HepG2 (cell line): ENCODE data around the gene EBF3.

Experiments
- CTCF ChIP-seq: sonication (generic); formaldehyde crosslinking; IDR thresholded peaks from 2 replicates; pipeline ENCODE4 v1.5.0; 2020; ENCODE audit warnings: mild to moderate bottlenecking, missing genetic modification reagents, moderate library complexity
- FOSL2 ChIP-seq: sonication (generic); formaldehyde crosslinking; IDR thresholded peaks from 2 replicates; pipeline ENCODE4 v1.4.0; 2020; ENCODE audit warnings: missing genetic modification reagents
- MTA3 ChIP-seq: sonication (generic); formaldehyde crosslinking; IDR thresholded peaks from 2 replicates; pipeline ENCODE4 v1.4.0; 2020; ENCODE audit warnings: missing genetic modification reagents
- RELA ChIP-seq: sonication (generic); formaldehyde crosslinking; IDR thresholded peaks from 2 replicates; pipeline ENCODE4 v1.4.0; 2020; ENCODE audit warnings: missing genetic modification reagents
- SNRNP70 ChIP-seq: fragments of 200-400 bp; formaldehyde crosslinking; IDR thresholded peaks from 2 replicates; pipeline ENCODE4 v1.6.1; 2017; ENCODE audit warnings: mild to moderate bottlenecking, low read depth, low read length, moderate library complexity
- STAG1 ChIP-seq: sonication (generic); formaldehyde crosslinking; IDR thresholded peaks from 2 replicates; pipeline ENCODE4 v1.4.0; 2020; ENCODE audit warnings: missing genetic modification reagents
- ZNF274 ChIP-seq: sonication (generic); formaldehyde crosslinking; IDR thresholded peaks from 2 replicates; pipeline ENCODE4 v1.5.1; 2020; ENCODE audit warnings: mild to moderate bottlenecking, missing genetic modification reagents
- ZNF292 ChIP-seq: sonication (generic); formaldehyde crosslinking; IDR thresholded peaks from 2 replicates; pipeline ENCODE4 v1.8.1; 2022; ENCODE audit warnings: mild to moderate bottlenecking, low read depth, missing genetic modification reagents, borderline replicate concordance

GRCh38 chr10:129868449-129869035 is 95.5 kb downstream of the EBF3 start:
- TF ChIP-seq CTCF (CRISPR knock-in tag) = no peak
- TF ChIP-seq RELA (CRISPR knock-in tag) = no peak
- TF ChIP-seq STAG1 (CRISPR knock-in tag) = no peak
- TF ChIP-seq MTA3 = no peak
- no peak for TF ChIP-seq ZNF274 (CRISPR knock-in tag)
- TF ChIP-seq SNRNP70 = no peak
- TF ChIP-seq ZNF292 (CRISPR knock-in tag) = no peak
- TF ChIP-seq FOSL2 (CRISPR knock-in tag) = no peak
